Measurements from ENCODE around the gene ZSWIM1. TPM values are rescaled to one million over a fixed set of nuclear protein-coding genes. Genes with fewer than 3 reads are reported as not detected.

The ZSWIM1 gene
- total and polyA plus RNA-seq, 2 donors (not counting 3 experiments of a cell fraction or from before 2014, with no cell fraction given), result 8.5 to 10.0 TPM

- no peak overlapping the region for H3K4me2 ChIP-seq (ENCODE audit: insufficient read depth, low read length)
- H3K27me3 ChIP-seq (ENCODE audit: control insufficient read depth in 2 of 2, insufficient read depth in 2 of 2, low read length in 2 of 2), result no peaks in the 10 kb centered on the region
- no peak overlapping the region for H2AFZ ChIP-seq (ENCODE audit: low read depth, low read length)
- FAIRE-seq (no peak), DNase-seq (ENCODE audit: low read depth, low spot score) (no peak)
- no peak overlapping the region for H3K9ac ChIP-seq (replicated peaks; ENCODE audit: extremely low read depth, insufficient read depth, low read length)
- peaks cover 0 to 12% of the 10 kb centered on the region in 2 experiments for H3K36me3 ChIP-seq (ENCODE audit: control insufficient read depth in 2 of 2, extremely low read depth in 1 of 2, insufficient read depth in 2 of 2, low read length in 2 of 2)
- dilution Hi-C loops (cut with MboI; ENCODE audit: extremely low pct_ligation_motif_present, low sequenced_read_pairs) (no loop called here), intact Hi-C loops (cut with micrococcal nuclease) (no loop called here)
- H3K9me1 ChIP-seq (replicated peaks; ENCODE audit: control insufficient read depth, extremely low read depth, insufficient read depth, low read length), result no peaks in the 10 kb centered on the region
- ChIA-PET POLR2A (no interaction called here), CTCF (no interaction called here)
- H3K79me2 ChIP-seq (ENCODE audit: control insufficient read depth, insufficient read depth, low read length), result peaks cover 3% of the 10 kb centered on the region
- no peaks in the 10 kb centered on the region for H3K9me3 ChIP-seq (replicated peaks; ENCODE audit: control insufficient read depth, insufficient read depth, low read length)
- no peaks in the 10 kb centered on the region for H4K20me1 ChIP-seq (replicated peaks; ENCODE audit: control insufficient read depth, extremely low read depth, insufficient read depth, low read length)
- H3K27ac ChIP-seq (ENCODE audit: insufficient read depth, low read depth, low read length), result no peak overlapping the region
- H3K4me1 ChIP-seq (ENCODE audit: control insufficient read depth, extremely low read depth, insufficient read depth, low read length), result no peaks in the 10 kb centered on the region
- H3K4me3 ChIP-seq (replicated peaks in 1 of 3; ENCODE audit: insufficient read depth in 1 of 3, low read depth in 1 of 3, low read length in 3 of 3), result no peak overlapping the region
- TF ChIP-seq MAX (IDR thresholded peaks at IDR 0.05; ENCODE audit: insufficient read depth, insufficient read length), result no peak
- TF ChIP-seq CTCF (IDR thresholded peaks at IDR 0.05; ENCODE audit: extremely low read depth in 1 of 2, insufficient read depth in 1 of 2, low read depth in 1 of 2, low read length in 2 of 2), result no peak
- TF ChIP-seq POLR2A (IDR thresholded peaks at IDR 0.05; ENCODE audit: low read depth, low read length), result no peak
- no peak for TF ChIP-seq MYC (IDR thresholded peaks at IDR 0.05; ENCODE audit: low read depth, low read length)
- TF ChIP-seq EZH2 (IDR thresholded peaks at IDR 0.05; ENCODE audit: borderline replicate concordance, low read depth, low read length, severe bottlenecking), result no peak
- TF ChIP-seq POLR2AphosphoS5 (IDR thresholded peaks at IDR 0.05; ENCODE audit: insufficient read depth, low read depth, low read length), result no peak
- BruUV-seq (replicated peaks), result no TSS peak
Observed at GRCh38 chr20:45850926-45851325, 30.1 kb upstream of the ZSWIM1 start.

- Histone ChIP-seq H3K4me3 (replicated peaks in 1 of 3; ENCODE audit: insufficient read depth in 1 of 3, low read depth in 1 of 3, low read length in 3 of 3) (no peak overlapping the region), H4K20me1 (replicated peaks; ENCODE audit: control insufficient read depth, extremely low read depth, insufficient read depth, low read length) (no peaks in the 10 kb centered on the region), H2AFZ (ENCODE audit: low read depth, low read length) (no peak overlapping the region), H3K79me2 (ENCODE audit: control insufficient read depth, insufficient read depth, low read length) (peaks cover 6% of the 10 kb centered on the region), H3K36me3 (ENCODE audit: control insufficient read depth in 2 of 2, extremely low read depth in 1 of 2, insufficient read depth in 2 of 2, low read length in 2 of 2) (peaks cover 0 to 8% of the 10 kb centered on the region in 2 experiments), H3K27me3 (ENCODE audit: control insufficient read depth in 2 of 2, insufficient read depth in 2 of 2, low read length in 2 of 2) (no peaks in the 10 kb centered on the region), H3K9me1 (replicated peaks; ENCODE audit: control insufficient read depth, extremely low read depth, insufficient read depth, low read length) (no peaks in the 10 kb centered on the region), H3K4me1 (ENCODE audit: control insufficient read depth, extremely low read depth, insufficient read depth, low read length) (peaks cover 3% of the 10 kb centered on the region), H3K4me2 (ENCODE audit: insufficient read depth, low read length) (no peak overlapping the region), H3K9ac (replicated peaks; ENCODE audit: extremely low read depth, insufficient read depth, low read length) (no peak overlapping the region), H3K9me3 (replicated peaks; ENCODE audit: control insufficient read depth, insufficient read depth, low read length) (no peaks in the 10 kb centered on the region), H3K27ac (ENCODE audit: insufficient read depth, low read depth, low read length) (no peak overlapping the region)
- intact Hi-C loops (cut with micrococcal nuclease) (no loop called here), dilution Hi-C loops (cut with MboI; ENCODE audit: extremely low pct_ligation_motif_present, low sequenced_read_pairs) (no loop called here)
- DNase-seq (ENCODE audit: low read depth, low spot score), result no peak
- CTCF ChIA-PET, result interaction anchor here (1.0 to 1.4 kb wide), 2 partner anchors 17 to 39 kb away, joined by 3 to 5 read pairs; no protein-coding TSS in a partner anchor
- BruUV-seq (replicated peaks), result no TSS peak
- POLR2A ChIA-PET, result no interaction called here
- no peak for FAIRE-seq
- TF ChIP-seq FOS (IDR thresholded peaks at IDR 0.05; ENCODE audit: borderline replicate concordance, insufficient read depth, low read length) (no peak), CTCF (IDR thresholded peaks at IDR 0.05; ENCODE audit: extremely low read depth in 1 of 2, insufficient read depth in 1 of 2, low read depth in 1 of 2, low read length in 2 of 2) (no peak), JUN (IDR thresholded peaks at IDR 0.05; ENCODE audit: borderline replicate concordance, insufficient read depth, insufficient read length, low read depth) (no peak), POLR2A (IDR thresholded peaks at IDR 0.05; ENCODE audit: low read depth, low read length) (no peak), MYC (IDR thresholded peaks at IDR 0.05; ENCODE audit: low read depth, low read length) (no peak), MAX (IDR thresholded peaks at IDR 0.05; ENCODE audit: insufficient read depth, insufficient read length) (no peak), POLR2AphosphoS5 (IDR thresholded peaks at IDR 0.05; ENCODE audit: insufficient read depth, low read depth, low read length) (no peak), GATA2 (IDR thresholded peaks at IDR 0.05; ENCODE audit: insufficient read depth, insufficient read length, low read depth, low read length) (no peak), EZH2 (IDR thresholded peaks at IDR 0.05; ENCODE audit: borderline replicate concordance, low read depth, low read length, severe bottlenecking) (no peak)
Observed at GRCh38 chr20:45851501-45851900, 29.5 kb upstream of the ZSWIM1 start.

Data from endothelial cell of umbilical vein (primary cell).